ENCODE measurements around the gene AGBL5. TPM values are rescaled to one million over a fixed set of nuclear protein-coding genes. Genes with fewer than 3 reads are reported as not detected.

AGBL5 gene
- total and polyA plus RNA-seq, 2 of the 13 experiments (the other 11 are each of a cell fraction or from before 2014, with no cell fraction given): 55.9 to 73.3 TPM

DNA sequence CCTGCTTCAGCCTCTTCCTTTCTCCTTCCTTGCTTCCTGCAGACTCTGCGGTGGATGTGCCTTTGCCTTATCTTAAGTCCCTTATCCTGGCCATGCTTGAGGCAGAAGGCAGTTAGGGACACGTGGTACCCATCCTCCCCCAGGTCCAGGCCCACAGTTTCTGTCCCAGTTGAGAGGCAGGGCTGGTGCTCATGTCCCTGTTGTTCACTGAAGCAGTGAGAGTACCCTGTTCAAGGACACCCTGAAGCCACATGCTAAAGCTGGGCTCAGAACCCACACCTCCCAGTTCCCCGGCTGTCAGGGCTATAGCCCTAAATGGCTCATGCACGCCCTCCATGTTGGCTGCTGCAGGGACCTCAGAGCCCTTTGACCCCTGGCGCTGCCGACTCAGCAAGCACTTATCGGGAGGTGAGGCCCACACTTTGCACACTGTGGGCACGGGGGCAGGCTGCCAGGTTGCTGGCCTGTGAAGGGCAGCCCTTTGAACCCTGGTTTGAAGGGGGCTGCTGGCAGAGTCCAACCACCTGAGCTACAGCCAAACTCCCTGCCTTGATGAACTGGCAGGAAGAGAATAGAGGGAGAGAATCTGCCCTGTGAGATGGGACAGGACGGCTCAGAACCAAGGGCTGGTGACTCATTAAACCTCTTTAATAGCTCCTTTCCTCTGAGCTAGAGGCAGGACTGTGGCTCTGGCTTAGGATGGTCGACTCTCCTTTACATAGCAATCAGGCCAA lies 41.4 kb downstream of the AGBL5 start (continued):
- TF ChIP-seq, protein P1, sequence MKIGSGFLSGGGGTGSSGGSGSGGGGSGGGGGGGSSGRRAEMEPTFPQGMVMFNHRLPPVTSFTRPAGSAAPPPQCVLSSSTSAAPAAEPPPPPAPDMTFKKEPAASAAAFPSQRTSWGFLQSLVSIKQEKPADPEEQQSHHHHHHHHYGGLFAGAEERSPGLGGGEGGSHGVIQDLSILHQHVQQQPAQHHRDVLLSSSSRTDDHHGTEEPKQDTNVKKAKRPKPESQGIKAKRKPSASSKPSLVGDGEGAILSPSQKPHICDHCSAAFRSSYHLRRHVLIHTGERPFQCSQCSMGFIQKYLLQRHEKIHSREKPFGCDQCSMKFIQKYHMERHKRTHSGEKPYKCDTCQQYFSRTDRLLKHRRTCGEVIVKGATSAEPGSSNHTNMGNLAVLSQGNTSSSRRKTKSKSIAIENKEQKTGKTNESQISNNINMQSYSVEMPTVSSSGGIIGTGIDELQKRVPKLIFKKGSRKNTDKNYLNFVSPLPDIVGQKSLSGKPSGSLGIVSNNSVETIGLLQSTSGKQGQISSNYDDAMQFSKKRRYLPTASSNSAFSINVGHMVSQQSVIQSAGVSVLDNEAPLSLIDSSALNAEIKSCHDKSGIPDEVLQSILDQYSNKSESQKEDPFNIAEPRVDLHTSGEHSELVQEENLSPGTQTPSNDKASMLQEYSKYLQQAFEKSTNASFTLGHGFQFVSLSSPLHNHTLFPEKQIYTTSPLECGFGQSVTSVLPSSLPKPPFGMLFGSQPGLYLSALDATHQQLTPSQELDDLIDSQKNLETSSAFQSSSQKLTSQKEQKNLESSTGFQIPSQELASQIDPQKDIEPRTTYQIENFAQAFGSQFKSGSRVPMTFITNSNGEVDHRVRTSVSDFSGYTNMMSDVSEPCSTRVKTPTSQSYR (CRISPR knock-in tag; IDR thresholded peaks at IDR 0.05; ENCODE audit: borderline replicate concordance): peak; percentile 56; the same call in 1 of the 2 replicates
- TF ChIP-seq MIER2 (CRISPR knock-in tag; IDR thresholded peaks at IDR 0.05) (0 out of 2 replicates have a peak, but pooled peaks have one; percentile 33), SRSF1 (optimal IDR thresholded peaks at IDR 0.05; ENCODE audit: low read depth, low read length) (peak; percentile 53), ADNP (CRISPR knock-in tag; IDR thresholded peaks at IDR 0.05) (peak; percentile 62; the same call in 1 of the 2 replicates), ZNF670 (CRISPR knock-in tag; IDR thresholded peaks at IDR 0.05; ENCODE audit: borderline replicate concordance) (no peak), ZNF781 (CRISPR knock-in tag; IDR thresholded peaks at IDR 0.05; ENCODE audit: borderline replicate concordance, not compliant biosample characterization) (peak; percentile 26), ONECUT2 (CRISPR knock-in tag; IDR thresholded peaks at IDR 0.05) (no peak), TCF7L2 (IDR thresholded peaks at IDR 0.05; ENCODE audit: low read depth, low read length) (no peak), ZSCAN20 (CRISPR knock-in tag; IDR thresholded peaks at IDR 0.05; ENCODE audit: borderline replicate concordance) (no peak), ZNF616 (CRISPR knock-in tag; IDR thresholded peaks at IDR 0.05; ENCODE audit: low read depth) (peak; percentile 83), NR2F1 (CRISPR knock-in tag; IDR thresholded peaks at IDR 0.05) (peak; percentile 92 to 98), JUNB (CRISPR knock-in tag; IDR thresholded peaks at IDR 0.05; ENCODE audit: borderline replicate concordance) (no peak), ZNF589 (CRISPR knock-in tag; conservative IDR thresholded peaks at IDR 0.05) (no peak)
- TF ChIP-seq, protein P2, sequence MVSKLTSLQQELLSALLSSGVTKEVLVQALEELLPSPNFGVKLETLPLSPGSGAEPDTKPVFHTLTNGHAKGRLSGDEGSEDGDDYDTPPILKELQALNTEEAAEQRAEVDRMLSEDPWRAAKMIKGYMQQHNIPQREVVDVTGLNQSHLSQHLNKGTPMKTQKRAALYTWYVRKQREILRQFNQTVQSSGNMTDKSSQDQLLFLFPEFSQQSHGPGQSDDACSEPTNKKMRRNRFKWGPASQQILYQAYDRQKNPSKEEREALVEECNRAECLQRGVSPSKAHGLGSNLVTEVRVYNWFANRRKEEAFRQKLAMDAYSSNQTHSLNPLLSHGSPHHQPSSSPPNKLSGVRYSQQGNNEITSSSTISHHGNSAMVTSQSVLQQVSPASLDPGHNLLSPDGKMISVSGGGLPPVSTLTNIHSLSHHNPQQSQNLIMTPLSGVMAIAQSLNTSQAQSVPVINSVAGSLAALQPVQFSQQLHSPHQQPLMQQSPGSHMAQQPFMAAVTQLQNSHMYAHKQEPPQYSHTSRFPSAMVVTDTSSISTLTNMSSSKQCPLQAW (CRISPR knock-in tag; IDR thresholded peaks at IDR 0.05): peak; percentile 97
- TF ChIP-seq, protein P3, sequence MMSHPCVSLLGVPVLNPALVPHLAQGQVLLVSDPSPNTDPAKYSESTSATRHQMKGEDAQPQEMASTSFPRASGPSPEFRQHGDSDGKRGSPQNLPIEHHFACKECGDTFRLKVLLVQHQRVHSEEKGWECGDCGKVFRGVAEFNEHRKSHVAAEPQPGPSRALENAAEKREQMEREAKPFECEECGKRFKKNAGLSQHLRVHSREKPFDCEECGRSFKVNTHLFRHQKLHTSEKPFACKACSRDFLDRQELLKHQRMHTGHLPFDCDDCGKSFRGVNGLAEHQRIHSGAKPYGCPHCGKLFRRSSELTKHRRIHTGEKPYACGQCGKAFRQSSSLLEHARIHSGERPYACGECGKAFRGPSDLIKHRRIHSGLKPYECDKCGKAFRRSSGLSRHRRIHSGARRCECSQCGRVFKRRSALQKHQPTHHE (CRISPR knock-in tag; IDR thresholded peaks at IDR 0.05; ENCODE audit: borderline replicate concordance): 0 out of 2 replicates have a peak, but pooled peaks have one; percentile 17
- TF ChIP-seq, protein P4, sequence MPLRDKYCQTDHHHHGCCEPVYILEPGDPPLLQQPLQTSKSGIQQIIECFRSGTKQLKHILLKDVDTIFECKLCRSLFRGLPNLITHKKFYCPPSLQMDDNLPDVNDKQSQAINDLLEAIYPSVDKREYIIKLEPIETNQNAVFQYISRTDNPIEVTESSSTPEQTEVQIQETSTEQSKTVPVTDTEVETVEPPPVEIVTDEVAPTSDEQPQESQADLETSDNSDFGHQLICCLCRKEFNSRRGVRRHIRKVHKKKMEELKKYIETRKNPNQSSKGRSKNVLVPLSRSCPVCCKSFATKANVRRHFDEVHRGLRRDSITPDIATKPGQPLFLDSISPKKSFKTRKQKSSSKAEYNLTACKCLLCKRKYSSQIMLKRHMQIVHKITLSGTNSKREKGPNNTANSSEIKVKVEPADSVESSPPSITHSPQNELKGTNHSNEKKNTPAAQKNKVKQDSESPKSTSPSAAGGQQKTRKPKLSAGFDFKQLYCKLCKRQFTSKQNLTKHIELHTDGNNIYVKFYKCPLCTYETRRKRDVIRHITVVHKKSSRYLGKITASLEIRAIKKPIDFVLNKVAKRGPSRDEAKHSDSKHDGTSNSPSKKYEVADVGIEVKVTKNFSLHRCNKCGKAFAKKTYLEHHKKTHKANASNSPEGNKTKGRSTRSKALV (CRISPR knock-in tag; IDR thresholded peaks at IDR 0.05): no peak
- TF ChIP-seq, protein P5, sequence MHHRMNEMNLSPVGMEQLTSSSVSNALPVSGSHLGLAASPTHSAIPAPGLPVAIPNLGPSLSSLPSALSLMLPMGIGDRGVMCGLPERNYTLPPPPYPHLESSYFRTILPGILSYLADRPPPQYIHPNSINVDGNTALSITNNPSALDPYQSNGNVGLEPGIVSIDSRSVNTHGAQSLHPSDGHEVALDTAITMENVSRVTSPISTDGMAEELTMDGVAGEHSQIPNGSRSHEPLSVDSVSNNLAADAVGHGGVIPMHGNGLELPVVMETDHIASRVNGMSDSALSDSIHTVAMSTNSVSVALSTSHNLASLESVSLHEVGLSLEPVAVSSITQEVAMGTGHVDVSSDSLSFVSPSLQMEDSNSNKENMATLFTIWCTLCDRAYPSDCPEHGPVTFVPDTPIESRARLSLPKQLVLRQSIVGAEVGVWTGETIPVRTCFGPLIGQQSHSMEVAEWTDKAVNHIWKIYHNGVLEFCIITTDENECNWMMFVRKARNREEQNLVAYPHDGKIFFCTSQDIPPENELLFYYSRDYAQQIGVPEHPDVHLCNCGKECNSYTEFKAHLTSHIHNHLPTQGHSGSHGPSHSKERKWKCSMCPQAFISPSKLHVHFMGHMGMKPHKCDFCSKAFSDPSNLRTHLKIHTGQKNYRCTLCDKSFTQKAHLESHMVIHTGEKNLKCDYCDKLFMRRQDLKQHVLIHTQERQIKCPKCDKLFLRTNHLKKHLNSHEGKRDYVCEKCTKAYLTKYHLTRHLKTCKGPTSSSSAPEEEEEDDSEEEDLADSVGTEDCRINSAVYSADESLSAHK (CRISPR knock-in tag; IDR thresholded peaks at IDR 0.05; ENCODE audit: borderline replicate concordance): no peak

Data from HepG2 (cell line).